ENCODE data around the gene SNTB2.
"Not testable (repeated sequence)": the region's sequence is repeated elsewhere in the genome, so short reads cannot be mapped to it uniquely, and the experiment has no call there.

SNTB2 gene

GRCh38 chr16:69293401-69293800 is 106.4 kb downstream of the SNTB2 start:
- TF ChIP-seq CTCF (conservative IDR thresholded peaks at IDR 0.05), result no peak
- H3K27ac ChIP-seq, result no peak overlapping the region

DNA sequence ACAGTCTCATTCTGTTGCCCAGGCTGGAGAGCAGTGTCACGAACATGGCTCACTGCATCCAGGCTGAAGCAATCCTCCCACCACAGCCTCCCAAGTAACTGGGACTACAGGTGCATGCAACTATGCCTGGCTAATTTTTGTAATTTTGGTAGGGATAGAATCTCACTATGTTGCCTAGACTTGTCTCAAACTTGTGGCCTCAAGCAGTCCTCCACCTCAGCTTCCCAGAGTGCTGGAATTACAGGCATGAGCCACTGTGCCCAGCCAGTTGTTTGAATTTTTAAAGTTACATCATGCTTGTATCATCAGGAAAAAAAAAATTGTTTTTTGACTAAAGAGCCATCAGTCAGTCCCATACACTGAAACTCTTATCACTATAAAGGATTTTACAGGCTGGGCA is 107.1 kb downstream of the SNTB2 start:
- no peak overlapping the region for H3K27ac ChIP-seq
- no peak for TF ChIP-seq CTCF (conservative IDR thresholded peaks at IDR 0.05)

- not testable (repeated sequence) for H3K27ac ChIP-seq
Measured at GRCh38 chr16:69296771-69297170, 109.8 kb downstream of the SNTB2 start.

- no peak overlapping the region for H3K27ac ChIP-seq
- no peak for TF ChIP-seq CTCF (conservative IDR thresholded peaks at IDR 0.05)
Measured at GRCh38 chr16:69298261-69298660, 111.3 kb downstream of the SNTB2 start.

DNA sequence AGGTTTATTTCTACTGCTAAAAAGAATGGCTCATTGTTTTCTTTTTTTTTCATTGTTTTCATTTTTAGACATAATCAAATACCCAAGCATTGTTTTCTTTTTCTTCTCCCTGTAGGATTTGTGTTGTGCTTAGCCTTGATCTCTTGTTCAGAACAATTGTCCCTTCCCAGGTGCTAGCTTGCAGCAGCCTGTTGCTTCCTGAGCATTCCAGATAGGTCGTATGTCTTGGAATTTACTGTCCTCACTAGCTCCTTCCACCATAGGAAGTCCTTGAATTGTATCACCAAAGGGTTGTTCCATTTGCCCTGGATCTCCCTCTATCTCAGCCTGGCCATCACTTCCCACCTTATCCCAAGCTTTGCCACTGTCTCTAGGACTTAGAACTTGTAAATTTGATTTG is 114.2 kb downstream of the SNTB2 start:
- no peak overlapping the region for H3K27ac ChIP-seq
- TF ChIP-seq CTCF (conservative IDR thresholded peaks at IDR 0.05), result no peak

DNA sequence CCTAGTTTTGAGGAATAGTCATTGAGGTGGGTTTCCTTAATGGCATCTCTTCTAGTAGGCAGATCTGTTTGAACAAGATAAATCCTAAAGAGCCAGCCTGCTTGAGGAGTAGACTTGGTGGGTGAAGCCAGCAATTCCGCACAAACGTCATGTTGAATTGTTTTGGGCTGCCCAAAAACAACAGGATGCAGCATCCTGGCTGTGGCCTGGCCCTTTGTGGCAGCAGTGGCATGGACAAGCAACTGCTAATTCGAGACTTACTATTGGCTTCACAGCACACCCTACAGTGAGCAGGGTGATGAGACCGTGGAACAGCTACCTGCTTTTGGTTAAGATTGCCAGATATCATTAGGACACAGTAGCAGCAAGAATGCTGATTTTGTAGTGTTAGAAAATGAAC is 114.9 kb downstream of the SNTB2 start:
- TF ChIP-seq CTCF (conservative IDR thresholded peaks at IDR 0.05), result no peak
- no peak overlapping the region for H3K27ac ChIP-seq

- no peak for TF ChIP-seq CTCF (conservative IDR thresholded peaks at IDR 0.05)
- no peak overlapping the region for H3K27ac ChIP-seq
Measured at GRCh38 chr16:69302301-69302700, 115.3 kb downstream of the SNTB2 start.

DNA sequence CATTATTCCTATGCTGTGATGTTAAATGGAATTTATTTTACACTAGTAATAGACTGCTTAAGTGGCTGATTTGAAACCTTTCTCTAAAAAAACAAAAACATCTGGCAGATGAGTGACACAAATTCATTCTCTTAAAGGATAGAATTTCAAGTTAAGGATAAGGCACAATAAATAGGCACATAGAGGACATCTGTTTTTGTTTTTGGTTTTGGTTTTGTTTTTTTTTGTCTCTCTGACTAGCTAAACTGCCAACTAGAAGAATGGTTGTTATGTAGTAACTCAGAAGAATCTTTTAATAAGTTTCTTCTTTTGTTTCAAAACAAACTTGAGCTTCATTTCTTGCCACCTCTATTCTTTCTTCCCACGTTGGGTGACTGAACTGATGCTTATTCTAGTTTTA is 119.1 kb downstream of the SNTB2 start:
- no peak for TF ChIP-seq CTCF (conservative IDR thresholded peaks at IDR 0.05)
- no peak overlapping the region for H3K27ac ChIP-seq
